Esophagus squamous epithelium (tissue), 4 donors: ENCODE data around the gene GABRG3.

Experiments
- POLR2A ChIP-seq, 4 donors: fragments of 450-650 bp; IDR thresholded peaks; one replicate each; pipeline ENCODE4 v1.6.1; 2017; ENCODE audit warnings: antibody characterized with exemption in 4 of 4, mild to moderate bottlenecking in 4 of 4, moderate library complexity in 3 of 4
- TF ChIP-seq, protein P1 (sequence below), 6 experiments: fragments of 450-650 bp in 4 of 6; fragments of 200-600 bp in 2 of 6; sonication (generic) in 2 of 6; IDR thresholded peaks; one replicate each; pipeline ENCODE4 v1.5.1; 2016 to 2019; ENCODE audit warnings: antibody characterized with exemption in 6 of 6, mild to moderate bottlenecking in 4 of 6, moderate library complexity in 4 of 6

DNA sequence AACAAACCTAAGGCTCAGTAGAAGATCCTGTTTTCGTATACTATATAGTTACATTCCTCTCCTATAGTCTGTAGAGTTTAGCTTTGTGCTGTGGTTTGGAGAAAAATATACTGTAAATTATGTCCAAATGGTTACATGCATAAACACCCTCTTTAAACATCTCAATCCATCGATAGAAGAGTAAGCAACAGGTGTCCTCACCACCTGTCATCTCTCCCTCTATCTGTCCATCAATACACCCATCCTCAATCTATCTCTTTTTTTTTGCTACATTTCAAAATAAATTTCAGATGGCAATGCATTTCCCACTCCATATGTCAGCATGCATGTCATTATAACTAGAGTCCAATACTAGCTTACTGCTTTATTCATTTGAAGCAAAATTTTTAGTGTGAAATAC is 21.0 kb upstream of the GABRG3 start:
- TF ChIP-seq, protein P1, sequence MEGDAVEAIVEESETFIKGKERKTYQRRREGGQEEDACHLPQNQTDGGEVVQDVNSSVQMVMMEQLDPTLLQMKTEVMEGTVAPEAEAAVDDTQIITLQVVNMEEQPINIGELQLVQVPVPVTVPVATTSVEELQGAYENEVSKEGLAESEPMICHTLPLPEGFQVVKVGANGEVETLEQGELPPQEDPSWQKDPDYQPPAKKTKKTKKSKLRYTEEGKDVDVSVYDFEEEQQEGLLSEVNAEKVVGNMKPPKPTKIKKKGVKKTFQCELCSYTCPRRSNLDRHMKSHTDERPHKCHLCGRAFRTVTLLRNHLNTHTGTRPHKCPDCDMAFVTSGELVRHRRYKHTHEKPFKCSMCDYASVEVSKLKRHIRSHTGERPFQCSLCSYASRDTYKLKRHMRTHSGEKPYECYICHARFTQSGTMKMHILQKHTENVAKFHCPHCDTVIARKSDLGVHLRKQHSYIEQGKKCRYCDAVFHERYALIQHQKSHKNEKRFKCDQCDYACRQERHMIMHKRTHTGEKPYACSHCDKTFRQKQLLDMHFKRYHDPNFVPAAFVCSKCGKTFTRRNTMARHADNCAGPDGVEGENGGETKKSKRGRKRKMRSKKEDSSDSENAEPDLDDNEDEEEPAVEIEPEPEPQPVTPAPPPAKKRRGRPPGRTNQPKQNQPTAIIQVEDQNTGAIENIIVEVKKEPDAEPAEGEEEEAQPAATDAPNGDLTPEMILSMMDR (IDR thresholded peaks at IDR 0.05) = no peak
- no peak for TF ChIP-seq POLR2A (IDR thresholded peaks at IDR 0.05)
